AG04450 (cell line): Measurements from ENCODE around the gene PLAC9. TPM values are rescaled to one million over a fixed set of nuclear protein-coding genes. Genes with fewer than 3 reads are reported as not detected.

ENCODE experiments used
- CTCF ChIA-PET: fragments of 300-600, 350-600 bp; formaldehyde crosslinking; extraction: SDS; loops from one replicate; lab custom pipeline; 2022; ENCODE audit warnings: antibody characterized with exemption, inconsistent platforms; lab: Charles Lee
- POLR2A ChIA-PET: fragments of 350-600 bp; formaldehyde crosslinking; extraction: SDS; loops from one replicate; lab custom pipeline; 2021; ENCODE audit warnings: antibody characterized with exemption, inconsistent platforms; lab: Yijun Ruan, JAX
- DNase-seq: peaks from one replicate; pipeline ENCODE4 v3.0.0-alpha.2; 2011; ENCODE audit warnings: low read depth, low spot score
- H3K27ac ChIP-seq: one replicate; pipeline ENCODE4 v1.5.1; 2012; ENCODE audit warnings: low read depth, low read length, control low read depth
- H3K27me3 ChIP-seq: one replicate; pipeline ENCODE4 v1.6.0; 2012; ENCODE audit warnings: low read length; ENCODE audit not compliant: control insufficient read depth, insufficient read depth
- H3K4me3 ChIP-seq: 2 replicates; pipeline ENCODE4 v1.5.1; 2011; ENCODE audit warnings: mild to moderate bottlenecking, low read depth, low read length, control low read depth
- H3K9me3 ChIP-seq: 2 replicates; pipeline ENCODE4 v1.5.1; 2012; ENCODE audit warnings: low read length; ENCODE audit not compliant: control insufficient read depth, insufficient read depth
- polyA plus RNA-seq: library from polyadenylated mRNA; depleted of rRNA; stranded (reverse); fragments of >200 nt; gene quantifications from 2 replicates; pipeline ENCODE4 v1.2.3, GENCODE V29; 2011
- TF ChIP-seq, protein P1 (sequence below): IDR thresholded peaks from 2 replicates; pipeline ENCODE4 v1.5.1; 2011; ENCODE audit warnings: low read depth, low read length, control low read depth, inconsistent platforms

PLAC9 gene
- polyA plus RNA-seq, 1 experiment: 11.5 TPM

DNA sequence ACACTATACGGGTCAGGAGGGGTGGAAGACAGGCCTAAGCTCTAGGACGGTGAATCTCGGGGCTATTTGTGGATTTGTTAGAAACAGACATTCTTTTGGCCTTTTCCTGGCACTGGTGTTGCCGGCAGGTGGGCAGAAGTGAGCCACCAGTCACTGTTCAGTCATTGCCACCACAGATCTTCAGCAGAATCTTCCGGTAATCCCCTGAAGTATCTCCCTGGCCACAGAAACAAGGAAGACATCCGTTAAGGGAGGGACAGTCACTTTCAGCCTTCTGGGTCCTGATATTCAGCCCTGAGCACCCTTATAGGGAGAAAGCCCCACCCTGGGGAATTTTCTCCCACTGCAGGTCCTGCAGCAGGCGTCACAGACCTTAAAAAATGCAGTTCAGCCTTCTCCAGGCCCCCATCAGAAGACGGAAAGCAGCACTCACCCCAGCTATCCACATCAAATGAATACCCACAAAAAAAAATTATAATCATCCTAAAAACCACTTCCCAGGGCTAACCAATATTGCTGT lies 23.2 kb downstream of the PLAC9 start:
- TF ChIP-seq, protein P1, sequence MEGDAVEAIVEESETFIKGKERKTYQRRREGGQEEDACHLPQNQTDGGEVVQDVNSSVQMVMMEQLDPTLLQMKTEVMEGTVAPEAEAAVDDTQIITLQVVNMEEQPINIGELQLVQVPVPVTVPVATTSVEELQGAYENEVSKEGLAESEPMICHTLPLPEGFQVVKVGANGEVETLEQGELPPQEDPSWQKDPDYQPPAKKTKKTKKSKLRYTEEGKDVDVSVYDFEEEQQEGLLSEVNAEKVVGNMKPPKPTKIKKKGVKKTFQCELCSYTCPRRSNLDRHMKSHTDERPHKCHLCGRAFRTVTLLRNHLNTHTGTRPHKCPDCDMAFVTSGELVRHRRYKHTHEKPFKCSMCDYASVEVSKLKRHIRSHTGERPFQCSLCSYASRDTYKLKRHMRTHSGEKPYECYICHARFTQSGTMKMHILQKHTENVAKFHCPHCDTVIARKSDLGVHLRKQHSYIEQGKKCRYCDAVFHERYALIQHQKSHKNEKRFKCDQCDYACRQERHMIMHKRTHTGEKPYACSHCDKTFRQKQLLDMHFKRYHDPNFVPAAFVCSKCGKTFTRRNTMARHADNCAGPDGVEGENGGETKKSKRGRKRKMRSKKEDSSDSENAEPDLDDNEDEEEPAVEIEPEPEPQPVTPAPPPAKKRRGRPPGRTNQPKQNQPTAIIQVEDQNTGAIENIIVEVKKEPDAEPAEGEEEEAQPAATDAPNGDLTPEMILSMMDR: no peak
- no peaks in the 10 kb centered on the region for H3K9me3 ChIP-seq
- H3K27ac ChIP-seq: peak overlapping the region; percentile 95
- no peak overlapping the region for H3K4me3 ChIP-seq
- CTCF ChIA-PET: interaction anchor here (0.6 to 1.2 kb wide), 2 partner anchors 12 to 67 kb away, joined by 3 to 4 read pairs; no protein-coding TSS in a partner anchor
- H3K27me3 ChIP-seq: no peaks in the 10 kb centered on the region
- no peak for DNase-seq
- POLR2A ChIA-PET: interaction anchor here (1.2 kb wide), 1 partner anchor 47 kb away, joined by 4 read pairs; no protein-coding TSS in a partner anchor

GRCh38 chr10:80156216-80156615 lies 23.7 kb downstream of the PLAC9 start:
- TF ChIP-seq, protein P1: no peak
- DNase-seq: no peak
- peak overlapping the region; percentile 95 for H3K27ac ChIP-seq
- ChIA-PET CTCF (interaction anchor here (0.6 to 1.2 kb wide), 3 partner anchors 12 to 66 kb away, joined by 3 to 4 read pairs (median 3); no protein-coding TSS in a partner anchor), POLR2A (interaction anchor here (0.5 kb wide), 1 partner anchor 37 kb away, joined by 3 read pairs; no protein-coding TSS in a partner anchor)
- H3K27me3 ChIP-seq: no peaks in the 10 kb centered on the region
- H3K9me3 ChIP-seq: no peaks in the 10 kb centered on the region
- H3K4me3 ChIP-seq: no peak overlapping the region

DNA sequence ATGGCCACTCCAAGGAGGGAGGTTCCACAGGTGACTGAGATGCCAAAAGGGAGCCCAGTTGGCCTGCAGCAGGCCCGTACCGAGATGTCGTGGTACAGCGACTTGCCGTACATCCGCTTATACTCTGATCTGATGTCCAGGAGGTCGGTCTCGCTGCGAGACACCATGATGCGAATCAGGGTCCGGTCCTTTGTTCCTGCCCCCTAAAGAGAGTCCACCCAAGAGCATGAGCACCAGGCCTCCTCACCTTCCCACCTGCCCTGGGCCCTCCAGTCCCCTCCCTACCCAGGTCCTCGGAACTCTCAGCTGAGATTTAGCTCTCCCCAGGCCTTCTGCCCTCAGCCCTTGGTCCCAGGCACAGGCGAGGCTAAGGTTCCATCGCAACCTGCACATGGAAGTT lies 25.0 kb downstream of the PLAC9 start:
- H3K27ac ChIP-seq: no peak overlapping the region
- POLR2A ChIA-PET: no interaction called here
- TF ChIP-seq, protein P1: no peak
- no peaks in the 10 kb centered on the region for H3K27me3 ChIP-seq
- no peaks in the 10 kb centered on the region for H3K9me3 ChIP-seq
- CTCF ChIA-PET: interaction anchor here (1.2 to 2.2 kb wide), 2 partner anchors 14 to 42 kb away, joined by 4 to 7 read pairs; no protein-coding TSS in a partner anchor
- no peak overlapping the region for H3K4me3 ChIP-seq
- DNase-seq: no peak

- Histone ChIP-seq H3K9me3 (no peaks in the 10 kb centered on the region), H3K27ac (peak overlapping the region; percentile 85), H3K27me3 (no peaks in the 10 kb centered on the region), H3K4me3 (no peak overlapping the region)
- DNase-seq: no peak
- TF ChIP-seq, protein P1: no peak
- POLR2A ChIA-PET: interaction anchor here (1.2 kb wide), 1 partner anchor 22 kb away, joined by 3 read pairs; no protein-coding TSS in a partner anchor
- CTCF ChIA-PET: interaction anchor here (1.0 to 2.2 kb wide), 4 partner anchors 14 to 64 kb away, joined by 3 to 7 read pairs (median 4); no protein-coding TSS in a partner anchor
These were observed 25.6 kb downstream of the PLAC9 start for GRCh38 chr10:80158126-80158525.

DNA sequence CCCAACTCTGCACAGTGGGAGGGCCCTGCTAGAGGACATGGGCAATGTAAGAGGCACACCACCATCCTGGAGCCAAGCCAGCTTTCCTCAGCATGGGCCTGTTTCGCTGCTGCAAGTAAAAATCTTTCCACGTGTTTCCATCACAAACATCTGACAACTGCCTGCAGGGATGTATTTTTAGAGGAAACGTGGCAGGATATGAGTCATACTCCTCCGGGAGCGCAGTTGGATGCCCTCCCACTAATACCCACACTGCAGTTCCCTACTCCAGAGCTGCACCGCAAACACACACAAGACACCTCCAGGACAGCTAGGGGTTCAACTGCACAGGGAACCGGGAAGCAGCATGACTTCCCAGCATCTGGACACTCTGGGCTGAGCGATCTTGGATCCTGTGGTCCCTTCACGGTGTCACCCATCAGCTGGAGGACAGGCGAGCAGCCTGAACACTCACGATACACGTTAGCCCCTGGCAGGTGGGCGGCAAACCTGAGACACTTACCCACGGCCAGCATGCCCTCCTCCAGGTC lies 26.1 kb downstream of the PLAC9 start:
- H3K4me3 ChIP-seq: no peak overlapping the region
- CTCF ChIA-PET: interaction anchor here (0.5 to 2.2 kb wide), 4 partner anchors 26 to 784 kb away, joined by 3 to 7 read pairs (median 4); no protein-coding TSS in a partner anchor
- POLR2A ChIA-PET: interaction anchor here (0.6 to 1.2 kb wide), 2 partner anchors 22 to 26 kb away, joined by 3 read pairs; no protein-coding TSS in a partner anchor

More for the DNA sequence above, 26.1 kb downstream of the PLAC9 start:
- Histone ChIP-seq H3K9me3 (no peaks in the 10 kb centered on the region), H3K27me3 (no peaks in the 10 kb centered on the region), H3K27ac (peak overlapping the region; percentile 88)
- DNase-seq: peak; percentile 92
- TF ChIP-seq, protein P1: no peak
